H1 (cell line): Measurements from ENCODE around the gene TDP2. TPM values are rescaled to one million over a fixed set of nuclear protein-coding genes. Genes with fewer than 3 reads are reported as not detected.
A peak's percentile ranks its signal among the peaks of the same experiment; 100 is the strongest.

Experiments used
- CTCF ChIA-PET: fragments of 300-600 bp; sonication (Branson Sonifier 250); formaldehyde crosslinking; loops from one replicate; lab custom pipeline; 2021; ENCODE audit not compliant: partially characterized antibody; lab: Charles Lee
- POLR2A ChIA-PET: fragments of 300-600 bp; sonication (Branson Sonifier 250); formaldehyde crosslinking; loops from one replicate; lab custom pipeline; 2021; ENCODE audit warnings: inconsistent platforms; ENCODE audit not compliant: partially characterized antibody; lab: Charles Lee
- DNase-seq, 2 experiments: peaks; one replicate each; pipeline versions ENCODE4 v3.0.0 to v3.0.0-alpha.2; 2010 to 2022; ENCODE audit warnings: low spot score in 2 of 2, low read depth in 1 of 2, mixed read lengths in 1 of 2
- FAIRE-seq: peaks from 2 replicates; lab custom pipeline; 2011; peaks lifted over from hg19 to GRCh38; lab: Jason Lieb, UNC
- H2AFZ ChIP-seq: 2 replicates; pipeline ENCODE4 v1.8.1; 2012; ENCODE audit warnings: low read length, inconsistent platforms
- H2AK5ac ChIP-seq: 2 replicates; pipeline ENCODE4 v1.6.1; 2013; ENCODE audit warnings: low read depth, low read length
- H2BK120ac ChIP-seq: replicated peaks from 2 replicates; pipeline ENCODE3; 2013; ENCODE audit warnings: low read depth, low read length, inconsistent platforms
- H2BK12ac ChIP-seq: 2 replicates; pipeline ENCODE4 v1.6.1; 2013; ENCODE audit warnings: low read depth, low read length
- H2BK15ac ChIP-seq: 2 replicates; pipeline ENCODE4 v1.6.1; 2013; ENCODE audit warnings: low read length
- H2BK20ac ChIP-seq: 2 replicates; pipeline ENCODE4 v1.6.1; 2013; ENCODE audit warnings: low read length
- H2BK5ac ChIP-seq: 2 replicates; pipeline ENCODE4 v1.6.1; 2013; ENCODE audit warnings: low read depth, low read length
- H3K14ac ChIP-seq: 2 replicates; pipeline ENCODE4 v1.6.1; 2013; ENCODE audit warnings: inconsistent platforms; ENCODE audit not compliant: insufficient read length
- H3K18ac ChIP-seq: 2 replicates; pipeline ENCODE4 v1.6.1; 2013; ENCODE audit warnings: low read length; ENCODE audit errors: extremely low read depth
- H3K23ac ChIP-seq: 2 replicates; pipeline ENCODE4 v1.6.1; 2013; ENCODE audit warnings: inconsistent platforms; ENCODE audit not compliant: insufficient read length
- H3K23me2 ChIP-seq: 2 replicates; pipeline ENCODE4 v1.6.1; 2013; ENCODE audit warnings: low read depth, low read length
- H3K27ac ChIP-seq: 2 replicates; pipeline ENCODE4 v1.6.1; 2011; ENCODE audit warnings: low read depth, low read length, inconsistent platforms
- H3K27me3 ChIP-seq, 4 experiments: replicated peaks in 1 of 4; 1 replicate in 1 of 4; 2 replicates in 3 of 4; pipeline versions ENCODE4 v1.6.1 to v1.8.1; 2011 to 2013; ENCODE audit warnings: low read length in 3 of 4, mild to moderate bottlenecking in 3 of 4, inconsistent platforms in 2 of 4, mixed read lengths in 2 of 4, moderate library complexity in 1 of 4; ENCODE audit not compliant: control insufficient read depth in 3 of 4, insufficient read depth in 3 of 4; ENCODE audit errors: extremely low read depth in 1 of 4
- H3K36me3 ChIP-seq, 4 experiments: 2 replicates each; pipeline versions ENCODE4 v1.6.1 to v1.8.1; 2011 to 2013; ENCODE audit warnings: mild to moderate bottlenecking in 4 of 4, low read length in 3 of 4, moderate library complexity in 2 of 4, control low read depth in 1 of 4, inconsistent platforms in 1 of 4; ENCODE audit not compliant: insufficient read depth in 4 of 4, control insufficient read depth in 2 of 4
- H3K4ac ChIP-seq: replicated peaks from 2 replicates; pipeline ENCODE3; 2013; ENCODE audit warnings: low read length, low read depth, mixed read lengths, inconsistent platforms; ENCODE audit not compliant: insufficient read length
- H3K4me1 ChIP-seq, 4 experiments: replicated peaks in 1 of 4; 1 replicate in 1 of 4; 2 replicates in 3 of 4; pipeline versions ENCODE4 v1.6.1 to v1.8.1; 2011 to 2013; ENCODE audit warnings: low read length in 3 of 4, inconsistent platforms in 2 of 4, mixed read lengths in 1 of 4; ENCODE audit not compliant: insufficient read depth in 4 of 4, control insufficient read depth in 3 of 4
- H3K4me2 ChIP-seq, 2 experiments: 2 replicates each; pipeline versions ENCODE4 v1.6.1 to v1.8.1; 2011 to 2013; ENCODE audit warnings: low read depth in 2 of 2, low read length in 2 of 2, control low read depth in 1 of 2, inconsistent platforms in 1 of 2, mild to moderate bottlenecking in 1 of 2; ENCODE audit not compliant: insufficient read depth in 1 of 2
- H3K4me3 ChIP-seq, 4 experiments: fragments of 200-600, 300-600 bp in 1 of 4; sonication (generic), shearing (Covaris generic), sonication (Bioruptor Twin) in 1 of 4; 2 replicates each; pipeline versions ENCODE4 v1.5.1 to v1.8.1; 2011 to 2016; ENCODE audit warnings: low read length in 4 of 4, low read depth in 3 of 4, control low read depth in 2 of 4, inconsistent platforms in 2 of 4, mild to moderate bottlenecking in 2 of 4, mixed read lengths in 1 of 4, moderate library complexity in 1 of 4; ENCODE audit not compliant: insufficient read depth in 2 of 4; ENCODE audit errors: extremely low read depth in 1 of 4
- H3K56ac ChIP-seq: replicated peaks from 2 replicates; pipeline ENCODE3; 2013; ENCODE audit warnings: low read depth, mild to moderate bottlenecking, mixed read lengths, low read length, inconsistent platforms; ENCODE audit not compliant: insufficient read length
- H3K79me1 ChIP-seq: 2 replicates; pipeline ENCODE4 v1.6.1; 2013; ENCODE audit warnings: low read depth, low read length, control low read depth
- H3K79me2 ChIP-seq, 2 experiments: 2 replicates each; pipeline versions ENCODE4 v1.6.1 to v1.8.1; 2012 to 2013; ENCODE audit warnings: low read length in 2 of 2, mild to moderate bottlenecking in 2 of 2, inconsistent platforms in 1 of 2; ENCODE audit not compliant: insufficient read depth in 2 of 2, control insufficient read depth in 1 of 2
- H3K9ac ChIP-seq, 4 experiments: replicated peaks in 1 of 4; 1 replicate in 1 of 4; 2 replicates in 3 of 4; pipeline versions ENCODE4 v1.6.1 to v1.8.1; 2011 to 2013; ENCODE audit warnings: low read depth in 3 of 4, low read length in 3 of 4, control low read depth in 2 of 4, mild to moderate bottlenecking in 2 of 4, moderate library complexity in 2 of 4, inconsistent platforms in 1 of 4; ENCODE audit errors: extremely low read depth in 1 of 4
- H3K9me3 ChIP-seq, 2 experiments: 2 replicates each; pipeline versions ENCODE4 v1.6.1 to v1.8.1; 2012 to 2013; ENCODE audit warnings: mild to moderate bottlenecking in 2 of 2, moderate library complexity in 2 of 2, control low read depth in 1 of 2, inconsistent platforms in 1 of 2, low read depth in 1 of 2, low read length in 1 of 2, mixed read lengths in 1 of 2; ENCODE audit not compliant: insufficient read depth in 2 of 2
- H4K20me1 ChIP-seq, 2 experiments: replicated peaks in 1 of 2; 2 replicates each; pipeline versions ENCODE3 to v1.8.1; 2011 to 2013; ENCODE audit warnings: inconsistent platforms in 2 of 2, low read length in 2 of 2, mild to moderate bottlenecking in 1 of 2; ENCODE audit not compliant: insufficient read depth in 2 of 2, control insufficient read depth in 1 of 2
- H4K5ac ChIP-seq: 2 replicates; pipeline ENCODE4 v1.6.1; 2013; ENCODE audit warnings: low read length, low read depth, mixed read lengths, inconsistent platforms; ENCODE audit not compliant: insufficient read length
- H4K8ac ChIP-seq: 2 replicates; pipeline ENCODE4 v1.8.0; 2013; ENCODE audit warnings: mild to moderate bottlenecking, moderate library complexity, low read length, inconsistent platforms; ENCODE audit not compliant: insufficient read depth; ENCODE audit errors: extremely low read depth
- H4K91ac ChIP-seq: replicated peaks from 2 replicates; pipeline ENCODE3; 2013; ENCODE audit warnings: low read length, mixed read lengths, inconsistent platforms; ENCODE audit not compliant: insufficient read length
- CBX5 ChIP-seq: fragments of 300-800, 300-1000 bp; sonication (generic); IDR thresholded peaks from 2 replicates; pipeline ENCODE4 v1.7.1; 2016; ENCODE audit warnings: antibody characterized with exemption, low read length, low read depth
- FOSL1 ChIP-seq: IDR thresholded peaks from 2 replicates; pipeline ENCODE4 v1.6.1; 2011; ENCODE audit warnings: mild to moderate bottlenecking, low read depth, low read length, moderate library complexity; ENCODE audit not compliant: insufficient read depth
- GABPA ChIP-seq: IDR thresholded peaks from 2 replicates; pipeline ENCODE4 v1.6.1; 2011; ENCODE audit warnings: mild to moderate bottlenecking, low read length, moderate library complexity, borderline replicate concordance; ENCODE audit not compliant: insufficient read depth
- GTF2F1 ChIP-seq: IDR thresholded peaks from 2 replicates; pipeline ENCODE4 v1.6.1; 2012; ENCODE audit warnings: low read depth, low read length, improper control_type of control experiment, borderline replicate concordance
- HDAC2 ChIP-seq, 2 experiments: fragments of 300-600 bp in 1 of 2; sonication (generic) in 1 of 2; IDR thresholded peaks; 2 replicates each; pipeline ENCODE4 v1.6.1; 2011 to 2012; ENCODE audit warnings: low read depth in 2 of 2, low read length in 2 of 2, mild to moderate bottlenecking in 2 of 2, moderate library complexity in 2 of 2, borderline replicate concordance in 1 of 2, inconsistent platforms in 1 of 2
- SAP30 ChIP-seq: fragments of 300-600 bp; sonication (generic); IDR thresholded peaks from 2 replicates; pipeline ENCODE4 v1.7.1; 2012; ENCODE audit warnings: low read length, moderate library complexity, mild to moderate bottlenecking, inconsistent platforms; ENCODE audit not compliant: insufficient read depth, insufficient replicate concordance
- SRF ChIP-seq: IDR thresholded peaks from 2 replicates; pipeline ENCODE4 v1.6.1; 2011; ENCODE audit warnings: mild to moderate bottlenecking, low read depth, low read length, moderate library complexity
- TAF1 ChIP-seq: IDR thresholded peaks from 2 replicates; pipeline ENCODE4 v1.6.1; 2011; ENCODE audit warnings: mild to moderate bottlenecking, low read depth, low read length
- ZNF274 ChIP-seq: IDR thresholded peaks from 2 replicates; pipeline ENCODE4 v1.7.0; 2012; ENCODE audit warnings: low read length, borderline replicate concordance; ENCODE audit errors: extremely low read depth
- WGBS, 2 experiments: shearing (Covaris generic) in 1 of 2; methylation state at CpG; one replicate each; pipeline versions ENCODE4 v1.1.6 to v1.1.7; 2013 to 2015; ENCODE audit warnings: low lambda C conversion rate in 2 of 2, mixed read lengths in 2 of 2, inconsistent platforms in 1 of 2, low coverage in 1 of 2, missing lambda C conversion rate in 1 of 2; ENCODE audit not compliant: insufficient replicate concordance in 2 of 2, insufficient coverage in 1 of 2, insufficient read length in 1 of 2; ENCODE audit errors: extremely low coverage in 1 of 2, missing lambda C conversion rate in 1 of 2; 5-methylcytosine and 5-hydroxymethylcytosine counted together
- polyA plus RNA-seq, 7 experiments: library from polyadenylated mRNA; depleted of rRNA in 3 of 7; stranded (reverse) in 5 of 7; unstranded in 2 of 7; fragments of >200 nt in 5 of 7; fragments of 200-250 nt in 2 of 7; gene quantifications; 1 replicate in 5 of 7; 2 replicates in 1 of 7; 4 replicates in 1 of 7; pipeline versions ENCODE4 v1.2.1 to v1.2.3, GENCODE V29; 2011 to 2013; ENCODE audit warnings: missing spikeins in 2 of 7, mixed read lengths in 2 of 7
- total RNA-seq: library from RNA; stranded (reverse); fragmentation: NEBNext Ultra II Directional; extraction: Animal tissue kit (Norgen Biotek cat#: 25700); gene quantifications from 2 replicates; pipeline ENCODE4 v1.2.1, GENCODE V29; 2021

The TDP2 gene
- total and polyA plus RNA-seq, 2 of the 8 experiments (the other 6 are each of a cell fraction or from before 2014, with no cell fraction given): 18.8 to 51.6 TPM

- Histone ChIP-seq H3K27ac (no peak overlapping the region), H3K23ac (no peak overlapping the region), H2BK120ac (no peak overlapping the region), H4K5ac (no peak overlapping the region), H3K18ac (no peak overlapping the region), H3K9me3 (no peaks in the 10 kb centered on the region), H2BK12ac (no peak overlapping the region; the same call in 1 of the 2 replicates), H3K79me2 (peaks cover 0 to 69% of the 10 kb centered on the region in 2 experiments; a peak in 3 of 4 replicates), H2BK15ac (no peak overlapping the region), H2BK5ac (no peak overlapping the region), H3K27me3 (no peaks in the 10 kb centered on the region), H3K4me1 (peaks cover 2 to 3% (median 2%) of the 10 kb centered on the region in 4 experiments; a peak in 4 of 7 replicates), H4K91ac (no peak overlapping the region), H2BK20ac (no peak overlapping the region), H3K4ac (no peak overlapping the region), H2AFZ (no peak overlapping the region), H2AK5ac (no peak overlapping the region), H3K4me2 (no peak overlapping the region), H4K8ac (no peak overlapping the region), H3K4me3 (peak overlapping the region in 1 of 4 experiments; percentile 13; a peak in 1 of 8 replicates), H3K79me1 (peaks cover 4% of the 10 kb centered on the region; the same call in 1 of the 2 replicates), H3K23me2 (no peaks in the 10 kb centered on the region), H3K14ac (no peak overlapping the region), H3K56ac (no peak overlapping the region), H3K9ac (no peak overlapping the region), H4K20me1 (peaks cover 0 to 3% of the 10 kb centered on the region in 2 experiments), H3K36me3 (peaks cover 5 to 39% (median 12%) of the 10 kb centered on the region in 4 experiments; a peak in 7 of 8 replicates)
- FAIRE-seq (no peak), DNase-seq (no peak)
- 88% methylated on average over 1 of the region's 1 CpG; no CpG with 5 or more reads in 1 of the 2 experiments for WGBS, 2 experiments
- POLR2A ChIA-PET: interaction anchor here (0.6 to 1.7 kb wide), 5 partner anchors 10 to 66 kb away, joined by 3 to 18 read pairs (median 6); partner anchors contain the start of gene KIAA0319
- TF ChIP-seq ZNF274 (no peak), SRF (no peak), FOSL1 (no peak), SAP30 (no peak), GABPA (no peak), HDAC2 (IDR thresholded peaks at IDR 0.05; ENCODE audit: borderline replicate concordance in 1 of 2, low read depth in 2 of 2, low read length in 2 of 2) (no peak), TAF1 (no peak), CBX5 (no peak), GTF2F1 (no peak)
- CTCF ChIA-PET: interaction anchor here (1.9 kb wide), 1 partner anchor 75 kb away, joined by 4 read pairs; no protein-coding TSS in a partner anchor
Observed at GRCh38 chr6:24659561-24659960, 7.1 kb downstream of the TDP2 start.
